ENCODE data around the gene CERS2. TPM values are rescaled to one million over a fixed set of nuclear protein-coding genes. Genes with fewer than 3 reads are reported as not detected.
A peak's percentile ranks its signal among the peaks of the same experiment; 100 is the strongest.

The CERS2 gene
- total and polyA plus RNA-seq, 2 of the 13 experiments (the other 11 are each of a cell fraction or from before 2014, with no cell fraction given) = 269 to 298 TPM

DNA sequence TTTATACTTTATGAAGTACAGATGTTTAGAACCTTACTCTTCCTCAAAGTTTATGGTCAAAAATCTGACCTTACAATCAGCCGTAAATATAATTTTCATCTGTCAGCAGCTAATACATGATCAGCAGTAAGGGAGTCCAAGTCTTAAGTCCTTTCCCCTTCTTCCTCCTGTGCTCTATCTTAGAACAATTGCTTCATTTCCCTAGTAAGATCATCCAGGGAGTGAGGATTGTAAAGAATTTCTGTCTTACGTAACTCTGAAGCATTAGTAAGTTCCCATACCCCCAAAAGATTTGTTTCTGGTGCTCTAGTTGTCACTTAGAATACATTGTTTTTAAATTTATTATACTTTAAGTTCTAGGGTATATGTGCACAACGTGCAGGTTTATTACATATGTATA, 46.3 kb downstream of the CERS2 start:
- no TSS peak for BruUV-seq (replicated peaks)
- no peak overlapping the region for H3K4me3 ChIP-seq (replicated peaks in 1 of 3; ENCODE audit: insufficient read depth in 1 of 3, low read depth in 2 of 3, low read length in 3 of 3)
- H3K9ac ChIP-seq (ENCODE audit: insufficient read depth, low read depth, low read length) = no peak overlapping the region
- CTCF ChIA-PET (ENCODE audit: low intra/inter-chr PET ratio, low total read pairs) = no interaction called here
- H3K27ac ChIP-seq (ENCODE audit: extremely low read length, insufficient read depth, low read length) = no peak overlapping the region
- POLR2A ChIA-PET = interaction anchor here (0.6 to 3.9 kb wide), 3 partner anchors 43 to 57 kb away, joined by 3 to 17 read pairs (median 15); partner anchors contain the start of gene ANXA9
- in situ Hi-C loops (cut with HindIII; ENCODE audit: extremely low pct_ligation_motif_present, low pct_unique_long_range_greater_than_20kb) = no loop called here
- no peaks in the 10 kb centered on the region for H4K20me1 ChIP-seq (ENCODE audit: insufficient read depth, low read length)
- FAIRE-seq = no peak
- no peak for ATAC-seq
- peaks cover 17% of the 10 kb centered on the region for H3K79me2 ChIP-seq (ENCODE audit: insufficient read depth, low read length)
- intact Hi-C loops (cut with micrococcal nuclease; ENCODE audit: unreplicated experiment) = loop anchor here (10.0 kb wide), 1 partner anchor 103 kb away; no protein-coding TSS in a partner anchor
- peaks cover 4 to 32% of the 10 kb centered on the region in 2 experiments; a peak in 4 of 5 replicates for H3K36me3 ChIP-seq (replicated peaks in 1 of 2; ENCODE audit: control insufficient read depth in 1 of 2, insufficient read depth in 2 of 2, low read length in 2 of 2)
- H3K4me2 ChIP-seq (ENCODE audit: low read depth, low read length) = no peak overlapping the region
- 97% methylated on average over 3 of the region's 3 CpGs for WGBS (ENCODE audit: low lambda C conversion rate)
- TF ChIP-seq ASH2L (IDR thresholded peaks at IDR 0.05; ENCODE audit: insufficient read length, low read depth, low read length) (no peak), FOSL2 (CRISPR knock-in tag; IDR thresholded peaks at IDR 0.05) (no peak)
- DNase-seq (ENCODE audit: low spot score) = no peak
- H3K4me1 ChIP-seq (ENCODE audit: insufficient read depth, low read length) = peaks cover 15% of the 10 kb centered on the region
- no peaks in the 10 kb centered on the region for H3K27me3 ChIP-seq (ENCODE audit: control insufficient read depth in 1 of 2, insufficient read depth in 2 of 2, low read length in 2 of 2)
- H3K9me3 ChIP-seq (ENCODE audit: low read length) = no peaks in the 10 kb centered on the region; the same call in 1 of the 2 replicates
- H2AFZ ChIP-seq (ENCODE audit: low read length) = no peak overlapping the region

DNA sequence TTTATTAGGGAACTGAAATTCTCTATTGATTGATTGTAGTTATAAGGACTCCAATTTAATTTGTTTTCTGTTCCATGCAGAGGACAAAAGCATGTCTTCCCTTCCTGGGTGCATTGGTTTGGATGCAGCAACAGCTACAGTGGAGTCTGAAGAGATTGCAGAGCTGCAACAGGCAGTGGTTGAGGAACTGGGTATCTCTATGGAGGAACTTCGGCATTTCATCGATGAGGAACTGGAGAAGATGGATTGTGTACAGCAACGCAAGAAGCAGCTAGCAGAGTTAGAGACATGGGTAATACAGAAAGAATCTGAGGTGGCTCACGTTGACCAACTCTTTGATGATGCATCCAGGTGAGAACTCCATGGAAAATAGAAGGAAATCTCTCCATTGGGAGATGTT, 47.0 kb downstream of the CERS2 start:
- Histone ChIP-seq H3K4me2 (ENCODE audit: low read depth, low read length) (peak overlapping the region; percentile 87), H4K20me1 (ENCODE audit: insufficient read depth, low read length) (no peaks in the 10 kb centered on the region), H3K27me3 (ENCODE audit: control insufficient read depth in 1 of 2, insufficient read depth in 2 of 2, low read length in 2 of 2) (no peaks in the 10 kb centered on the region), H3K79me2 (ENCODE audit: insufficient read depth, low read length) (peaks cover 16% of the 10 kb centered on the region), H2AFZ (ENCODE audit: low read length) (no peak overlapping the region), H3K4me1 (ENCODE audit: insufficient read depth, low read length) (peaks cover 15% of the 10 kb centered on the region), H3K36me3 (replicated peaks in 1 of 2; ENCODE audit: control insufficient read depth in 1 of 2, insufficient read depth in 2 of 2, low read length in 2 of 2) (peaks cover 4 to 28% of the 10 kb centered on the region in 2 experiments; a peak in 4 of 5 replicates), H3K9me3 (ENCODE audit: low read length) (no peaks in the 10 kb centered on the region; the same call in 1 of the 2 replicates), H3K9ac (ENCODE audit: insufficient read depth, low read depth, low read length) (no peak overlapping the region), H3K27ac (ENCODE audit: extremely low read length, insufficient read depth, low read length) (no peak overlapping the region), H3K4me3 (replicated peaks in 1 of 3; ENCODE audit: insufficient read depth in 1 of 3, low read depth in 2 of 3, low read length in 3 of 3) (0 out of 6 replicates have a peak overlapping the region, but pooled peaks of 1 of the 3 experiments have one; percentile 81)
- 94% methylated on average over 4 of the region's 4 CpGs for WGBS (ENCODE audit: low lambda C conversion rate)
- intact Hi-C loops (cut with micrococcal nuclease; ENCODE audit: unreplicated experiment) (loop anchor here (10.0 kb wide), 1 partner anchor 103 kb away; no protein-coding TSS in a partner anchor), in situ Hi-C loops (cut with HindIII; ENCODE audit: extremely low pct_ligation_motif_present, low pct_unique_long_range_greater_than_20kb) (no loop called here)
- CTCF ChIA-PET (ENCODE audit: low intra/inter-chr PET ratio, low total read pairs) = interaction anchor here (0.9 kb wide), 1 partner anchor 52 kb away, joined by 3 read pairs; no protein-coding TSS in a partner anchor
- DNase-seq (ENCODE audit: low spot score) (no peak), ATAC-seq (no peak), FAIRE-seq (no peak)
- no TSS peak for BruUV-seq (replicated peaks)
- TF ChIP-seq ZKSCAN8 (CRISPR knock-in tag; IDR thresholded peaks at IDR 0.05; ENCODE audit: borderline replicate concordance) (no peak), EED (CRISPR knock-in tag; IDR thresholded peaks at IDR 0.05) (no peak), NR3C1 (CRISPR knock-in tag; IDR thresholded peaks at IDR 0.05) (no peak), ZNF256 (CRISPR knock-in tag; conservative IDR thresholded peaks at IDR 0.05) (no peak), FOXK2 (IDR thresholded peaks at IDR 0.05) (no peak), RBFOX2 (IDR thresholded peaks at IDR 0.05; ENCODE audit: low read depth, low read length) (no peak), ATRX (CRISPR knock-in tag; IDR thresholded peaks at IDR 0.05; ENCODE audit: borderline replicate concordance) (no peak), KLF11 (CRISPR knock-in tag; IDR thresholded peaks at IDR 0.05) (no peak), GZF1 (CRISPR knock-in tag; IDR thresholded peaks at IDR 0.05) (no peak), ZMYM4 (CRISPR knock-in tag; IDR thresholded peaks at IDR 0.05) (no peak)
- TF ChIP-seq, protein P1, sequence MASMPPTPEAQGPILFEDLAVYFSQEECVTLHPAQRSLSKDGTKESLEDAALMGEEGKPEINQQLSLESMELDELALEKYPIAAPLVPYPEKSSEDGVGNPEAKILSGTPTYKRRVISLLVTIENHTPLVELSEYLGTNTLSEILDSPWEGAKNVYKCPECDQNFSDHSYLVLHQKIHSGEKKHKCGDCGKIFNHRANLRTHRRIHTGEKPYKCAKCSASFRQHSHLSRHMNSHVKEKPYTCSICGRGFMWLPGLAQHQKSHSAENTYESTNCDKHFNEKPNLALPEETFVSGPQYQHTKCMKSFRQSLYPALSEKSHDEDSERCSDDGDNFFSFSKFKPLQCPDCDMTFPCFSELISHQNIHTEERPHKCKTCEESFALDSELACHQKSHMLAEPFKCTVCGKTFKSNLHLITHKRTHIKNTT (CRISPR knock-in tag; IDR thresholded peaks at IDR 0.05) = no peak
- POLR2A ChIA-PET = interaction anchor here (0.5 to 3.9 kb wide), 5 partner anchors 30 to 348 kb away, joined by 3 to 17 read pairs (median 4); partner anchors contain the start of genes ANXA9 and MCL1
